Measurements from ENCODE around the gene GRK5.

DNA sequence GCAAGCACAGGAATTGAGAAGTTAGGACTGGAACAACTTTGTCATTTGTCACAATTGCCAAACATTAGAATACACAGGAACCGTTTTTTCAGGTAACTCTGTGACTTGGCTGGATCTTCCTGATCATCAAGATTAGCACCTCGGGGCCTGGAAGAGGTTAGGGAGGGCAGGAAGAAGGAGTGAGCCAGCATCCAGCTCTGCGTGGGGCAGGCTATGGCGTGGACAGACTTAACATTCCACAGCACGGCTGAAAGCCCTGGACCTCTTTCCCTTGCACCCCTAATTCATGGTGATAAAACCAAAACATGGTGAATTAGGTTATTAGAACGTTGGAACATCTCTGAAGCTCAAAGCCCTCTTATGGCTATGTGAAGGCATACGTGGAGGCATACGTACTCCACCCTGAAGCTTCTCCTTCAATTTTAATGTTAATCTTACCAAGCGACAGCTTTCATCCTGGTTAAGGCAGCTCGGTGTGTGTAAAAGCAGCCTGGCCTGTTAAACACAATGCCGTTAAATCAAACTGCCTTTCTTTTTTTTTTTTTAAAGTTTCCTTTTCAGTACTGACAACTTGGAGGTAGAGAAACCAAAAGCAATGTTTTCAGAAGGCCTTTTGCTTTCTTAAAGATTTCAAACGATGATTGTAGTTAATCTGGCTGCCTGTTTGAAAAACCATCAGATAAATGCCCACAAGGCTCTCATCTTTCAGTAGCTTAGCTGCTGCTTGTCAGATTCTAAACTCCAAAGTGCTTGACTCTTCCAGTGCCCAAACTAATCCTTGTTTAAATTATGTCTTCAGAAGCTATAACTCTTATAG, 4.5 kb downstream of the GRK5 start:
- no peak for TF ChIP-seq CTCF (IDR thresholded peaks at IDR 0.05; ENCODE audit: poor library complexity, severe bottlenecking)
- no peak for TF ChIP-seq SMC3 (conservative IDR thresholded peaks at IDR 0.05; ENCODE audit: poor library complexity)
- no peak for TF ChIP-seq REST (IDR thresholded peaks at IDR 0.05; ENCODE audit: borderline replicate concordance)
- no peak for TF ChIP-seq TAF1 (IDR thresholded peaks at IDR 0.05; ENCODE audit: low read depth)
- no peak for TF ChIP-seq POLR2AphosphoS5 (IDR thresholded peaks at IDR 0.05)
- TF ChIP-seq EZH2 (IDR thresholded peaks at IDR 0.05; ENCODE audit: borderline replicate concordance, insufficient read depth, low read length, poor library complexity, severe bottlenecking): no peak
- TF ChIP-seq EP300 (conservative IDR thresholded peaks at IDR 0.05; ENCODE audit: poor library complexity, severe bottlenecking): no peak
- TF ChIP-seq MXI1 (conservative IDR thresholded peaks at IDR 0.05; ENCODE audit: poor library complexity, severe bottlenecking): no peak
- no peak for TF ChIP-seq RAD21 (conservative IDR thresholded peaks at IDR 0.05)
